Raji (cell line): ENCODE results near the gene TRPM4.

Experiments used
- POLR2A ChIP-seq: IDR thresholded peaks from 2 replicates; pipeline ENCODE4 v1.6.1; 2011; ENCODE audit warnings: low read depth, low read length, control low read depth; ENCODE audit not compliant: insufficient read depth

The TRPM4 gene

GRCh38 chr19:49157445-49158224 is at the start of gene TRPM4:
Gene TRPM4, plus strand, starts transcription at chr19:49157792. Its CDS starts 75 bp downstream, at chr19:49157867.
- no peak for TF ChIP-seq POLR2A

GRCh38 chr19:49109051-49109450 is 48.5 kb upstream of the TRPM4 start:
- no peak for TF ChIP-seq POLR2A

- TF ChIP-seq POLR2A, result no peak
Observed at GRCh38 chr19:49109569-49110233, 47.9 kb upstream of the TRPM4 start.

GRCh38 chr19:49110567-49110966 is 47.0 kb upstream of the TRPM4 start:
- no peak for TF ChIP-seq POLR2A

- no peak for TF ChIP-seq POLR2A
Observed at GRCh38 chr19:49111218-49111998, 46.2 kb upstream of the TRPM4 start.

- TF ChIP-seq POLR2A, result peak; percentile 79
Observed at GRCh38 chr19:49113762-49114629, 43.6 kb upstream of the TRPM4 start, which contains the start of gene LIN7B. Gene LIN7B, plus strand, starts transcription at chr19:49114370. Its CDS starts 35 bp downstream, at chr19:49114405.

- TF ChIP-seq POLR2A, result no peak
Observed at GRCh38 chr19:49114630-49115363, 42.8 kb upstream of the TRPM4 start.

GRCh38 chr19:49116544-49116943 is 41.0 kb upstream of the TRPM4 start:
- 0 out of 2 replicates have a peak, but pooled peaks have one; percentile 3 for TF ChIP-seq POLR2A

GRCh38 chr19:49117677-49118564 is 39.7 kb upstream of the TRPM4 start:
- TF ChIP-seq POLR2A, result no peak

- TF ChIP-seq POLR2A, result peak; percentile 95
Observed at GRCh38 chr19:49118565-49119410, 38.8 kb upstream of the TRPM4 start, which contains the start of gene C19orf73. Gene C19orf73, minus strand, starts transcription at chr19:49119143. Its CDS starts 121 bp downstream, at chr19:49119022.

GRCh38 chr19:49119411-49120324 is 37.9 kb upstream of the TRPM4 start, which contains the start of gene PPFIA3:
Gene PPFIA3, plus strand, starts transcription at chr19:49119544. Its CDS starts 8,330 bp downstream, at chr19:49127874.
- TF ChIP-seq POLR2A, result no peak
